OCI-LY3 (cell line): ENCODE measurements around the gene LAD1.

Experiments used
- H2AFZ ChIP-seq: fragments of 200-600, 300-600 bp; shearing (Covaris generic); 2 replicates; pipeline ENCODE4 v1.6.0; 2014; ENCODE audit warnings: antibody characterized with exemption, low read depth, low read length
- H3K27ac ChIP-seq: fragments of 200-600, 300-600 bp; sonication (generic); 2 replicates; pipeline ENCODE4 v1.5.1; 2014; ENCODE audit warnings: mild to moderate bottlenecking, low read length, moderate library complexity, mixed read lengths
- H3K27me3 ChIP-seq: fragments of 200-600, 300-600 bp; sonication (generic); 2 replicates; pipeline ENCODE4 v1.6.1; 2014; ENCODE audit warnings: low read depth, low read length, mixed read lengths
- H3K36me3 ChIP-seq: fragments of 200-600, 300-600 bp; sonication (generic); replicated peaks from 2 replicates; pipeline ENCODE3; 2014; ENCODE audit warnings: low read depth, low read length, mixed read lengths
- H3K4me1 ChIP-seq: fragments of 300-600, 200-600 bp; sonication (generic); 2 replicates; pipeline ENCODE4 v1.6.1; 2014; ENCODE audit warnings: low read length, mixed read lengths
- H3K4me2 ChIP-seq: fragments of 200-600, 300-600 bp; sonication (generic); 2 replicates; pipeline ENCODE4 v1.6.1; 2014; ENCODE audit warnings: low read length, mixed read lengths
- H3K4me3 ChIP-seq: fragments of 300-600, 200-600 bp; sonication (generic); 2 replicates; pipeline ENCODE4 v1.5.1; 2014; ENCODE audit warnings: antibody characterized with exemption, mild to moderate bottlenecking, low read length, moderate library complexity
- H3K79me2 ChIP-seq: fragments of 300-600, 200-600 bp; shearing (Covaris generic); 2 replicates; pipeline ENCODE4 v1.6.1; 2014; ENCODE audit warnings: mild to moderate bottlenecking, low read length, mixed read lengths
- H3K9ac ChIP-seq: fragments of 300-600, 200-600 bp; shearing (Covaris generic); 2 replicates; pipeline ENCODE4 v1.6.0; 2014; ENCODE audit warnings: mild to moderate bottlenecking, low read length, moderate library complexity
- H3K9me3 ChIP-seq: fragments of 200-600, 300-600 bp; shearing (Covaris generic); 2 replicates; pipeline ENCODE4 v1.6.1; 2014; ENCODE audit warnings: low read length, mixed read lengths; ENCODE audit not compliant: insufficient read depth
- H4K20me1 ChIP-seq: fragments of 200-600, 300-600 bp; sonication (generic); 2 replicates; pipeline ENCODE4 v1.6.1; 2016; ENCODE audit warnings: low read length, mixed read lengths; ENCODE audit not compliant: insufficient read depth
- EZH2phosphoT487 ChIP-seq: fragments of 200-600 bp; shearing (Covaris generic); IDR thresholded peaks from 2 replicates; pipeline ENCODE4 v1.6.1; 2018; ENCODE audit warnings: antibody characterized with exemption, mixed run types, low read depth
- TF ChIP-seq, protein P1 (sequence below): fragments of 200-600, 300-600 bp; sonication (generic); IDR thresholded peaks from 2 replicates; pipeline ENCODE4 v1.5.1; 2014; ENCODE audit warnings: antibody characterized with exemption, low read length, low read depth

LAD1 gene

DNA sequence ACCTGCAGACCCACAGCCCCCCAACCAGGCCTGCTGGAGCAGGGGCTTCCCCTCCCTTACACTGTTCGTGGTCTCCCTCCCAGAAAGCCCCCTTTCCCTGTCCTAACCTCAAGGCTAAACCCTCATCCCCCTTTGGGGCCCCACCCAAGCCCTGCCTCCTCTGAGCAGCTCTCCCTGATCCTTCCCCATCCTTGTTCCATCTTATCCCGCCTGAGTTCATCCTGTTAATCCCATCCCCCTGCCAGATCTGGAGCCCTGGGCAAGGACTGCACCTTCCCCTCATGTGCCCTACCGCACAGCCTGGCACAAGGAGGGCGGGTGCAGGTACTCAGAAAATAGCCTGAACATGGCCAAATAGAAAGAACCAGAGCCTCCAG, 14.7 kb downstream of the LAD1 start:
- Histone ChIP-seq H3K27me3 (peaks cover 40% of the 10 kb centered on the region), H3K9ac (no peak overlapping the region), H2AFZ (no peak overlapping the region), H3K4me3 (no peak overlapping the region), H3K36me3 (no peaks in the 10 kb centered on the region), H3K27ac (no peak overlapping the region), H3K79me2 (no peaks in the 10 kb centered on the region), H3K4me1 (no peaks in the 10 kb centered on the region), H4K20me1 (no peaks in the 10 kb centered on the region), H3K4me2 (no peak overlapping the region), H3K9me3 (no peaks in the 10 kb centered on the region)
- TF ChIP-seq, protein P1, sequence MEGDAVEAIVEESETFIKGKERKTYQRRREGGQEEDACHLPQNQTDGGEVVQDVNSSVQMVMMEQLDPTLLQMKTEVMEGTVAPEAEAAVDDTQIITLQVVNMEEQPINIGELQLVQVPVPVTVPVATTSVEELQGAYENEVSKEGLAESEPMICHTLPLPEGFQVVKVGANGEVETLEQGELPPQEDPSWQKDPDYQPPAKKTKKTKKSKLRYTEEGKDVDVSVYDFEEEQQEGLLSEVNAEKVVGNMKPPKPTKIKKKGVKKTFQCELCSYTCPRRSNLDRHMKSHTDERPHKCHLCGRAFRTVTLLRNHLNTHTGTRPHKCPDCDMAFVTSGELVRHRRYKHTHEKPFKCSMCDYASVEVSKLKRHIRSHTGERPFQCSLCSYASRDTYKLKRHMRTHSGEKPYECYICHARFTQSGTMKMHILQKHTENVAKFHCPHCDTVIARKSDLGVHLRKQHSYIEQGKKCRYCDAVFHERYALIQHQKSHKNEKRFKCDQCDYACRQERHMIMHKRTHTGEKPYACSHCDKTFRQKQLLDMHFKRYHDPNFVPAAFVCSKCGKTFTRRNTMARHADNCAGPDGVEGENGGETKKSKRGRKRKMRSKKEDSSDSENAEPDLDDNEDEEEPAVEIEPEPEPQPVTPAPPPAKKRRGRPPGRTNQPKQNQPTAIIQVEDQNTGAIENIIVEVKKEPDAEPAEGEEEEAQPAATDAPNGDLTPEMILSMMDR, result no peak
- no peak for TF ChIP-seq EZH2phosphoT487

DNA sequence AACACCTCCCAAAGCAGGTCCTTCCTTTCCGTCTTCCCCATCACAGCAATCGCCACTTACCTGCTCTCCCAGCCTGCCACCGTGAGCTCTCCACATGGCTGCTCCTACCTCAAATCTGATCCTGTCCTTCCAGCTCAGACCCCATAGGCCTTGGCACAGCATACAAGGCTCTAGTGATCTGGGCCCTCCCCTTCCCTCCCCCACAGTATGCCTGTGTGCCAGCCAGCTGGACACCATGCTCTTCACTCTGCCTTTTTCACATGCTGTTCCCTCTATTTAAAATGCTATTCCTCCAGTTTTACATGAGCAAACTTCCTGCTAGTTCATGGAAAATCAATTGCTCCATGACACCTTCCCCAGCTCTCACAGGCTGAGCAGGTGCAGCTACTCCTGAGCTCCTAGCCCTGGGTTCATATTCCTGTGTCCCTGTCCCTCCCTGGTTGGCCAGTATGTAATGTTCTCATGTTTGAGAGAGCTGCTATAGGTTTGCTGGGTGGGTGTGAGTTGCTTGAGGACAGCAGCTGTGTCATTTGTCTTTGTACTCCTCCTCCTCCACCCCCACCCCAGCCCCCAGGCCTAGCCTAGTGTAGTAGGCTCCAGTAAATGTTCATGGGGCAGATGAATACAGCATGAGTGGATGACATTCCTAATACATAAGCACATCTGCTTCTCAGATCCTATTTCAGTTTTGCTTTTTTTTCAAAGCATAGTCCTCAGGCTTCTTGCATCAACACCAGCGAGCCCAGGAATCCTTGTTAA, 15.3 kb downstream of the LAD1 start:
- H3K79me2 ChIP-seq, result no peaks in the 10 kb centered on the region
- no peaks in the 10 kb centered on the region for H3K36me3 ChIP-seq
- TF ChIP-seq, protein P1, result no peak
- TF ChIP-seq EZH2phosphoT487, result no peak
- no peaks in the 10 kb centered on the region for H3K4me1 ChIP-seq
- H3K27ac ChIP-seq, result no peak overlapping the region
- H3K9ac ChIP-seq, result no peak overlapping the region
- H3K4me2 ChIP-seq, result no peak overlapping the region
- H3K9me3 ChIP-seq, result no peaks in the 10 kb centered on the region
- no peak overlapping the region for H3K4me3 ChIP-seq
- H3K27me3 ChIP-seq, result peaks cover 40% of the 10 kb centered on the region
- no peak overlapping the region for H2AFZ ChIP-seq
- no peaks in the 10 kb centered on the region for H4K20me1 ChIP-seq

DNA sequence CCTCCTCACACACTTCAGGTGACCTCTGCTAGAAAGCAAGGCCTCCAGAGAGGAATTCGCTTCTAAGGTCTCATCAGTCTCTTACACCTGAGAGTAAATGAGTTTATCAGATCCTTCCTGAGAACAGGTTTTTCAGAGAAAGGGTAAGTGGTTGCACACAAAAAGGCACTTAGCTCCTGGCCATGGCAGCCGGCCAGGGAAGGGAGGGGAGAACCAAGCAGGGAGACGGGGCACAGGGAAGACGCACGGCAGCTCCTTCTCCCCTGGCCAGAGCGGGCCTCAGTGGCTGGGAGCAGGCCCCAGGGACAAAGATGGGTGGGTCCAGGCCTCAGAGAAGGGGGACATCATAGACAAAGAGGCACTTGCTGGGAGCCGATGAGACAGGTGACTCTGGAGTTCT, 18.0 kb downstream of the LAD1 start:
- H3K9ac ChIP-seq, result no peak overlapping the region
- no peak overlapping the region for H2AFZ ChIP-seq
- H3K36me3 ChIP-seq, result no peaks in the 10 kb centered on the region
- H4K20me1 ChIP-seq, result no peaks in the 10 kb centered on the region
- no peak overlapping the region for H3K4me2 ChIP-seq
- H3K4me3 ChIP-seq, result no peak overlapping the region
- no peaks in the 10 kb centered on the region for H3K79me2 ChIP-seq
- TF ChIP-seq, protein P1, result no peak
- TF ChIP-seq EZH2phosphoT487, result no peak
- peaks cover 35% of the 10 kb centered on the region for H3K27me3 ChIP-seq
- H3K4me1 ChIP-seq, result no peaks in the 10 kb centered on the region
- H3K27ac ChIP-seq, result no peak overlapping the region
- no peaks in the 10 kb centered on the region for H3K9me3 ChIP-seq

DNA sequence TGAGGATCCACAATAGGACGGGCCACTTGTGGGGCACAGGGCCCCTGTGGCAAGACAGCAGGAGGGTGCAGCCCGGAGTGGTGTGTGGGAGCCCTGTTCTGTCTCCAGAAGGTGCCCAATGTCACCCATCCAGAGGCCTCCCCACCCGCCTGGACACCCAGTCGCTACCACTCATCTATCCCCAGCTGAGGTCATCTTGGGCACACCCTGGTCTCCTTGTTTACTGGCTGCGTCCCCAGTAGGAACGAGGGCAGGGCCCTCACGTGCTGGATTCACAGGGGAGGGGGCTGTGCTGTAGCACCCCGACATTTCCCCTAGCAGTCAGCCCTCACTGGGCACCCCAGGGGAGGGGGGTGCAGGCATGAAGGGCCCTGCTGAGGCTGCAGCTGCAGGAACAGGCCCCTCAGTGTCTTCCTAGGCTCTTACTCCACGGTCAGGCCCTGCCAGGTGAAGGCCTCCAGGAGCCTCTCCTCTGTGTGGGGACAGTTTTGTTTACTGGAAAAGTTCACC, 19.3 kb downstream of the LAD1 start:
- H3K79me2 ChIP-seq, result no peaks in the 10 kb centered on the region
- no peak overlapping the region for H3K9ac ChIP-seq
- no peaks in the 10 kb centered on the region for H3K4me1 ChIP-seq
- H4K20me1 ChIP-seq, result no peaks in the 10 kb centered on the region
- H3K4me3 ChIP-seq, result no peak overlapping the region
- H2AFZ ChIP-seq, result no peak overlapping the region
- TF ChIP-seq EZH2phosphoT487, result no peak
- TF ChIP-seq, protein P1, result no peak
- no peaks in the 10 kb centered on the region for H3K9me3 ChIP-seq
- H3K4me2 ChIP-seq, result no peak overlapping the region
- H3K27ac ChIP-seq, result no peak overlapping the region
- no peaks in the 10 kb centered on the region for H3K36me3 ChIP-seq
- H3K27me3 ChIP-seq, result peaks cover 39% of the 10 kb centered on the region
